Subcutaneous adipose tissue (tissue), 4 donors: ENCODE results near the gene PEAK3. TPM values are rescaled to one million over a fixed set of nuclear protein-coding genes. Genes with fewer than 3 reads are reported as not detected.

Source experiments
- total RNA-seq, 4 donors: library from RNA; depleted of rRNA; stranded (reverse); fragments of >200 nt; gene quantifications; one replicate each; pipeline ENCODE4 v1.1.0, GENCODE V29; 2016
- TF ChIP-seq, protein P1 (sequence below): fragments of 450-650 bp; IDR thresholded peaks from one replicate; pipeline ENCODE4 v1.5.1; 2016; ENCODE audit warnings: low read depth, mild to moderate bottlenecking, control low read depth, antibody characterized with exemption, moderate library complexity

PEAK3 gene
- total RNA-seq, 4 donors from 2014 or later = 0.68 to 0.88 (median 0.75) TPM; not detected in 1

DNA sequence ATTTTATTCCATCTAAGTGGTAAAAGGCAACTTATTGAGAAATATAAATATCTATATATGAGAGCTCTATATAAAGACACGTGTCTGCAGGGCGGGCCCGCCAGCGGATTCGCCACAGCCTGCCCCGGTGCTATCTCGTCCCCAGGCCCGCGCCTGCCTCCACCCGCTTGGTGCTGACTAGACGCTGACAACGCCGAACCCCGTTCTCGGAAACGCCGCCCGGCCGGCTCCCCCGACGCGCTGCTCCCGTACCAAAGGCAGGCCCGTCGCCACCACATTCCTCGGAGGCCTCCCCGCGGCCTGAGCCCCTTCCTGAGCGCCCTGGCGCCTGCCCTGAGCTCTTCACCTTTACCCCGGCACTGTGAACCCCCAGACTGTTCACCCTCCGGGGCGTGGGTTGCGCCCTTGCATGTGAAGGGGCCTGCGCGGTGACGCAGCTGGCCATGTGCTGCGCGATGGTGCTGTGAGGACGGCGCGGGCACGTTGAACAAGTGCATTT is 51.9 kb downstream of the PEAK3 start:
- TF ChIP-seq, protein P1, sequence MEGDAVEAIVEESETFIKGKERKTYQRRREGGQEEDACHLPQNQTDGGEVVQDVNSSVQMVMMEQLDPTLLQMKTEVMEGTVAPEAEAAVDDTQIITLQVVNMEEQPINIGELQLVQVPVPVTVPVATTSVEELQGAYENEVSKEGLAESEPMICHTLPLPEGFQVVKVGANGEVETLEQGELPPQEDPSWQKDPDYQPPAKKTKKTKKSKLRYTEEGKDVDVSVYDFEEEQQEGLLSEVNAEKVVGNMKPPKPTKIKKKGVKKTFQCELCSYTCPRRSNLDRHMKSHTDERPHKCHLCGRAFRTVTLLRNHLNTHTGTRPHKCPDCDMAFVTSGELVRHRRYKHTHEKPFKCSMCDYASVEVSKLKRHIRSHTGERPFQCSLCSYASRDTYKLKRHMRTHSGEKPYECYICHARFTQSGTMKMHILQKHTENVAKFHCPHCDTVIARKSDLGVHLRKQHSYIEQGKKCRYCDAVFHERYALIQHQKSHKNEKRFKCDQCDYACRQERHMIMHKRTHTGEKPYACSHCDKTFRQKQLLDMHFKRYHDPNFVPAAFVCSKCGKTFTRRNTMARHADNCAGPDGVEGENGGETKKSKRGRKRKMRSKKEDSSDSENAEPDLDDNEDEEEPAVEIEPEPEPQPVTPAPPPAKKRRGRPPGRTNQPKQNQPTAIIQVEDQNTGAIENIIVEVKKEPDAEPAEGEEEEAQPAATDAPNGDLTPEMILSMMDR = no peak

- TF ChIP-seq, protein P1 = no peak
These were observed 52.6 kb downstream of the PEAK3 start for GRCh38 chr19:2229103-2230032.

DNA sequence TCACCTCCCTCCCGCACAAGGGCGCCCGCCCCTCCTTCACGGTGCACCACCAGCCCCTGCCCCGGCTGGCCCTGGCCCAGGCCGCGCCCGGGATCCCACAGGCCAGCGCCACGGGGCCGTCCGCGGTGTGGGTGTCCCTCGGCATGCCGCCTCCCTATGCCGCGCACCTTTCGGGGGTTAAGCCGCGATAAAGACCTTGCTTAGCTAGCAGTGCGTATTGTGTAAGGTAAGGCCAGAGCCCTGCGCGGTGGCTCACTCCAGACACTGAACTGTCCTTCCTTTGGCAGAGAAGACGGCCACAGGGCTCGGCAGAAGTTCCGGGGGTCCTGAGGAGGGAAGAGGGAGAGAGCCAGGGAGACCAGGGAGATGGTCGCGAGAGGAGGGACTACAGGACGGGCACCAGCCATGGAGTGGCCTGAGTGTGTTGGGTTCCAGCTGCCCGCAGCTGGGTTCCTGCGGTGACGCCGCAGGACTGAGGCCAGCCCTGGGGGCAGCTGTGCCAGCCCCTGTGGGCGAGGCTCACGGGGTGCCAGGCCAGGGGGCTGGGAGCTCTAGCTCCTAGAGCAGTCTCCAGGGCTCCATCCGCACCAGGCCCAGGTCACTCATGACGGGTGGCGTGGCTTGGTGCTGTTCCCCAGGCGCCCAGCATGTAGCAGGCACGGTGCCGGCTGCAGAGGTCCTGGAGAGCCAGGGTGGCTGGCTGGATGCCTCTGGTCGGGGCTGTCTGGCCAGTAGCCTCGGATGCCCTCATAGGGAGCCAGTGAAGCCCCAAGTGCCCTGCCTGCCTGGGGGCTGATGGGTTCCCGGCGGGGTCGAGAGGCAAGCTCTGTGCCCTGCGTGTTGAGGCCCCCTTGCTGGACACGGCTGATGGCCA is 53.6 kb downstream of the PEAK3 start:
- TF ChIP-seq, protein P1 = no peak

DNA sequence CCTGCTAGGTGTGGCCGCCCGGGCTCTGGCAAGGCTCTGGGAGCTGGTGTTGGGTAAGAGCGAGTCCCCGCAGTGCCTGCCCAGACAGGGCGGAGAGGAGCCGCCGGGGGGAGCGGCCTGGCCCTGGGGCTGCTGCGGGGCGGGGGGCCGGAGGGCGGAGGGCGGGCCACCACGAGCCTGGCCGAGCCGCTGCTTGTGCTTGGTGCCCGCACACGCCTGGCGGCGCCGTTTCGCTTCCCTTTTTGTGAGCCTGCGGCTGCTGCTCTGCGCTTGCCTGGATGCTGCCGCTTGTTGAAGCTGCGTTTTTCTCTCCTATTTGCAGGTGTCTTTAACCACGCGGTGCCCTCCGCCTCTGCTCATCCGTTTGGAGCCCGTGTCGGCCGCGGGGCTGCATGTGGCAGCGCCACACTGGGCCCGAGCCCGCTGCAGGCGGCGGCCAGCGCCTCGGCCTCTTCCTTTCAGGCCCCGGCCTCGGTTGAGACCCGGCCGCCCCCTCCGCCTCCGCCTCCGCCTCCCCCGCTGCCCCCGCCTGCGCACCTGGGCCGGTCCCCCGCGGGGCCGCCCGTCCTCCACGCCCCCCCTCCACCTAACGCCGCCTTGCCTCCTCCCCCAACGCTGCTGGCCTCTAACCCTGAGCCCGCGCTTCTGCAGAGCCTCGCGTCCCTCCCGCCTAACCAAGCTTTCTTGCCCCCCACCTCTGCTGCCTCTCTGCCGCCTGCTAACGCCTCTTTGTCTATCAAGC is 54.4 kb downstream of the PEAK3 start:
- TF ChIP-seq, protein P1 = no peak

DNA sequence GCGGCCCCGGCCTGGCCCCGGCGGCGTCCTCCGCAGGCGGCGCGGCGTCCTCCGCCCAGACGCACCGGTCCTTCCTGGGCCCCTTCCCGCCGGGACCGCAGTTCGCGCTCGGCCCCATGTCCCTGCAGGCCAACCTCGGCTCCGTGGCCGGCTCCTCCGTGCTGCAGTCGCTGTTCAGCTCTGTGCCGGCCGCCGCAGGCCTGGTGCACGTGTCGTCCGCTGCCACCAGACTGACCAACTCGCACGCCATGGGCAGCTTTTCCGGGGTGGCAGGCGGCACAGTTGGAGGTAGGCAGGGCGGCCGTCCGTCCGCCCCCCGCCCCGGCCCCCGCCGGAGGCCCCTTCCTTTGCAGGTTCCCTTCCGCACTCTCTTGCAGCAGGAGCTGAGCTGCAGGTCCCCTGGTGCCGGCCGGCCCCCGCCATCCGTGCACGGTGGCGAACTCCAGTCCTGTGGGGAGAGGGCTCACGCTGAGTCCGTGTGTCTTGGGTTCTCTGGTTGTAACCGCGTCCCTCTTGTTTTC is 55.1 kb downstream of the PEAK3 start:
- TF ChIP-seq, protein P1 = no peak

DNA sequence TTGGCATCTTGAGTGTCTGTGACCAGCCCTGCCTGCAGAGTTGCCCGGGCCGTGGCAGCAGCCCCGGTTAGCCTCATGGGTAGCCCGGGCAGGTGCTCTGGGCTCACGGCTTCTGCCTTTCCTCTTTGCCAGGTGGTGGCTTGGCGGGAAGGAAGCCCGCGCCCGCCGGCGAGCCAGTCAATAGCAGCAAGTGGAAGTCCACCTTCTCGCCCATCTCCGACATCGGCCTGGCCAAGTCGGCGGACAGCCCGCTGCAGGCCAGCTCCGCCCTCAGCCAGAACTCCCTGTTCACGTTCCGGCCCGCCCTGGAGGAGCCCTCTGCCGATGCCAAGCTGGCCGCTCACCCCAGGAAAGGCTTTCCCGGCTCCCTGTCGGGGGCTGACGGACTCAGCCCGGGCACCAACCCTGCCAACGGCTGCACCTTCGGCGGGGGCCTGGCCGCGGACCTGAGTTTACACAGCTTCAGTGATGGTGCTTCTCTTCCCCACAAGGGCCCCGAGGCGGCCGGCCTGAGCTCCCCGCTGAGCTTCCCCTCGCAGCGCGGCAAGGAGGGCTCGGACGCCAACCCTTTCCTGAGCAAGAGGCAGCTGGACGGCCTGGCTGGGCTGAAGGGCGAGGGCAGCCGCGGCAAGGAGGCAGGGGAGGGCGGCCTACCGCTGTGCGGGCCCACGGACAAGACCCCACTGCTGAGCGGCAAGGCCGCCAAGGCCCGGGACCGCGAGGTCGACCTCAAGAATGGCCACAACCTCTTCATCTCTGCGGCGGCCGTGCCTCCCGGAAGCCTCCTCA is 55.7 kb downstream of the PEAK3 start:
- TF ChIP-seq, protein P1 = no peak
